GM11168 (cell line): ENCODE data around the gene ADARB2.
"Not testable (repeated sequence)": the region's sequence is repeated elsewhere in the genome, so short reads cannot be mapped to it uniquely, and the experiment has no call there.

ENCODE experiments used
- in situ Hi-C: fragments of 300-500 bp; cut with MboI; formaldehyde crosslinking; loops from one replicate; pipeline ENCODE4 v1.12.0; 2022; ENCODE audit warnings: low sequenced_read_pairs; ENCODE audit not compliant: unreplicated experiment

The ADARB2 gene

DNA sequence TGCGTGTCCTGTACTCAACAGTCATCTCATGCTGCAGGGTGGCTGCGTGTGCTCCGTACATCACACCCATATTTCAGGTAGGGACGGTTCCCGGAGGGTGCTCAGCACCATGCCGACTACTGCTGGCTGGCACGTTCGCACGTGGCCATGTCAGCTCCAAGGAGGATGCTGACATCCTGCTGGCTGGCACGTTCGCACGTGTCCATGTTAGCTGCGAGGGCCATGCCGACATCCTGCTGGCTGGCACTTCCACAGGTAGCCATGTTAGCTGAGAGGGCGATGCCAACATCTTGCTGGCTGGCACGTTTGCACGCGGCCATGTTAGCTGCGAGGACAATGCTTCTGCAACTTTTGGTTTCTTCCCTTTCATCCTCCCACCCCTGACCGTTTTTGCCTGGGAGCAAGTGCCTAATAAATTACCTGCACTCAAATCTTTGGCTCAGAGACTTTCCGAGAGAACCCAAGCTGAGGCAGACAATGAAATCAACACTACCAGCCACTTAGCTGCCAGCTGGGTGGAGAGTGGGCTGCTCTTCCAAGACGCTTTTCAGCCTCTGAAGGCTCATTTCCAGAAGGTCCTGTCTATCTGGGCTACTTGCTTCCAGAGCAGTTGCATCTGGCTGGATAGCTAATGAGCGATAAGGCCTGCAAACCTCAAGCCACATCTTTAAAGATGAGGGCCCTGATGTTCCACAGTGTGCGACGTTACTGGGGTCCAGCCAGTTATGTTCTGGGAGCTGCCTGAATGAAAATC, 576.6 kb downstream of the ADARB2 start:
- in situ Hi-C loops: no loop called here

- in situ Hi-C loops: no loop called here
These were observed 577.9 kb downstream of the ADARB2 start for GRCh38 chr10:1159131-1160061.

GRCh38 chr10:1158536-1158935, 578.8 kb downstream of the ADARB2 start:
- in situ Hi-C loops: not testable (repeated sequence)

DNA sequence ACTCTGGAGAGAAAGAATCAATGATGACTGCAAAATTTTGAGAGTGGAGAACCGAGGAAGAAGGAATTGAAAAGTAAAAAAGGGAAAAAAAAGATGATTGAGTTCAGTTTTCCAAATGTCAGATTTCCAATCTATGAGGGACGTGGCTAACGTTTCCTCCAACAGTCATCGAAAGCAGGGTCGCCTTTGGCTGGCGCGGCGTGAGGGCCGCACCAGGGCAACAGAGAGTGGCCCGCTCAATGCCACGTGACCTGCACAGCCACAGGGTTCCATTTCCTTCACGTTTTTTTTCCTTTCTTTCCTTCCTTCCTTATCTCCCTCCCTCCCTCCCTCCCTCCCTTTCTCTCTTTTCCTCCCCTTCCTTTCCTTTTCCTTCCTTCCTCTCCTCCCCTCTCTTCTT, 579.3 kb downstream of the ADARB2 start:
- in situ Hi-C loops: no loop called here

GRCh38 chr10:1157615-1157933, 579.8 kb downstream of the ADARB2 start:
- in situ Hi-C loops: no loop called here

- in situ Hi-C loops: no loop called here
These were observed 580.3 kb downstream of the ADARB2 start for GRCh38 chr10:1156921-1157614.

GRCh38 chr10:1156616-1156886, 580.8 kb downstream of the ADARB2 start:
- in situ Hi-C loops: no loop called here

- in situ Hi-C loops: no loop called here
These were observed 581.3 kb downstream of the ADARB2 start for GRCh38 chr10:1155791-1156615.

DNA sequence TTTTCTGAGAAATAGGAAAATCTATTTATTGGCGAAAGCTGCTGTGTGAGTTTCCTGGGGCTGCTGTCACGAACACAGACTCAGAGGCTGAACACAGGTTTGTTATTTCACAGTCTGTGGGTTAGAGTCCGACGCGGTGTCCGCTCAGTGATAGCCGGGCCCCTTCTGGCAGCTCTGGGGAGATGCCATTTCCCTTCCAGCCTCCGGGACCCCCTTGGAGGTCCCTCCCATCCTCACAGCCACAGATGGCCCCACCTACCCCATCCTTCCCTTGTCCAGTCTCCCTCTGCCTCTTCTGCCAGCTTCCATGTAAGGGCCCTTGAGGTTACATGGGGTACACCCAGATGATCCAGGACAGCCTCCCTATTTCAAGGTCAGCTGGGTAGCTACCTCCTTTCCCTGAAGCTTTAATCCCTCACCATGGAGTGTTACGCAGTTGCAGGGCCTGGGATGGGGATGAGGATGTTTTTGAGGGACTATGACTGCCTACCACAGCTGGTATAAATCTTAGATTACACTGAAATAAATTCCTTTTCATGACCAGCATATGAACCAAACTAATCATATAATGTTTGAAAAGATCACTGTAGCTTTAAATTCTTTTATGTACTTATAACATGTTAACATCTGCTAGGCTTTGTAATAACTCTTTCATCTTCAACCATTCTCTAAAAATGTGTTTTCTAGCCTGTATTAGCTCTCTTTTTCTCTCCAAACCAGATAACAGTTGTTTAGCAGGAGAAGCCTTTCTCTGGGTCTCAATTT, 582.6 kb downstream of the ADARB2 start:
- in situ Hi-C loops: no loop called here

- in situ Hi-C loops: no loop called here
These were observed 583.4 kb downstream of the ADARB2 start for GRCh38 chr10:1153805-1154351.

- in situ Hi-C loops: no loop called here
These were observed 584.0 kb downstream of the ADARB2 start for GRCh38 chr10:1153251-1153763.

- in situ Hi-C loops: no loop called here
These were observed 584.7 kb downstream of the ADARB2 start for GRCh38 chr10:1152386-1153250.

DNA sequence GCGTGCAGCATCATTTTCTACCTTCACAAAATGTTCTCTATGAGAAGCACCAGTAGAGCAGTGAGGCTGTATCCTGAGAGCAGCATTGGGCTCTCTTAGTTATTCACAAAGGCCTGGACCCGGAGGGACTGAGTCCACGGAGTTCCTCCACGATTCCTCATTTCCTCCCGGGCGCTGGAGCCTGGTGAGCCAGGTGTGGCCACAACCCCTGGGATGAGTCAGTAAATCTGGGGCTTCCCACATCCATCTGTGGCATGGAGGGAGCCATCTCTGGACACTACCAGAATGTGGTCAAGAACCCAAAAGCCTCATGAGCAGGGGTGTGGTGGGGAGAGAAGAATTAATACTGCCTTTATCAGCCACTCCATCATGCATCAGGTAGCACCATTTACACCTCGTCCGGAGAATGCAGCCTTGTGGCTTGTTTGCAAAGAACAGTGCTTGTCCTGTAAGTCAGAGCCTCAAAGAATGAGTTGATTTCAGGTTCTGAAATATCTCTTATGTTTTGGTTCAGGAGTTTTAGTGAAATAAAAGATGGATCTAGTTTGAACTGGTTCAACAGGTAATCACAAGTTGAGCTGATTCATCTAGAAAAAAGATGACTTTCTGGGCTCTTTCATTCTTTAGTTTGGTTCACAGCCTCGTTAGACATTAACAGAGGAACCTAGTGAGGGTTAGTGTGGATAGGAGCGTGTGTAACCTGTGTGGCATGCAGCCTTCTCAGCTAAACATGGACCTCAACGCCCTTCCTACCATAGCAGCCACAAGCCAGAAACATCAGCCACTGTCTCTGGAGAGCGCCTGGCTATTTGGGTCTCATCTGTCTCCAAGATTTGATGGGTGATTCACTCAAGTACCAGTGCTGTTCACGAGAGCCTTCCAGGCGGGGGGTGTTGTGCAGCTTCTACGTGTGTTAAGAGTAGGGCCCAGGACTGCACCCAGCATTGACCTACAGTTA, 586.0 kb downstream of the ADARB2 start:
- in situ Hi-C loops: no loop called here

DNA sequence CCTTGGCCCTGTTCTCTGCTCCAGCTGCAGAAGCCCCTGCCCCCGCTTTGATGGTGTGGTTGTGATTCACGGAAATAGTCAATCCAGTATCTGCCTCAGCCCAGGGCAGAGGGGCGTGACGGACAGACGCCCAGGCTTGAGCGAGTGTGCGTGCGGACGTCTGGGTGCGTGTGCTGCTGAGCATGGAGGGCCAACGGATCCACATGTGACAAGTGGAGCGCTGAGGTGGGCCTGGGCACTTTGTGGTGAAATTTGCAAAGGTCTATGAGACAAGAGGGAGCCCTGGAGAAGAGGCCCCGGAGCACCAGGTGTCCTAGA, 586.7 kb downstream of the ADARB2 start:
- in situ Hi-C loops: no loop called here

GRCh38 chr10:1149793-1150637, 587.3 kb downstream of the ADARB2 start:
- in situ Hi-C loops: loop anchor here (10.0 kb wide), 1 partner anchor 135 kb away; no protein-coding TSS in a partner anchor
